H1 (cell line): ENCODE measurements around the gene DMAC2L. TPM values are rescaled to one million over a fixed set of nuclear protein-coding genes. Genes with fewer than 3 reads are reported as not detected.

Source experiments
- CTCF ChIA-PET: fragments of 300-600 bp; sonication (Branson Sonifier 250); formaldehyde crosslinking; loops from one replicate; lab custom pipeline; 2021; ENCODE audit not compliant: partially characterized antibody; lab: Charles Lee
- POLR2A ChIA-PET: fragments of 300-600 bp; sonication (Branson Sonifier 250); formaldehyde crosslinking; loops from one replicate; lab custom pipeline; 2021; ENCODE audit warnings: inconsistent platforms; ENCODE audit not compliant: partially characterized antibody; lab: Charles Lee
- DNase-seq, 2 experiments: peaks; one replicate each; pipeline versions ENCODE4 v3.0.0 to v3.0.0-alpha.2; 2010 to 2022; ENCODE audit warnings: low spot score in 2 of 2, low read depth in 1 of 2, mixed read lengths in 1 of 2
- FAIRE-seq: peaks from 2 replicates; lab custom pipeline; 2011; peaks lifted over from hg19 to GRCh38; lab: Jason Lieb, UNC
- H2AFZ ChIP-seq: 2 replicates; pipeline ENCODE4 v1.8.1; 2012; ENCODE audit warnings: low read length, inconsistent platforms
- H2AK5ac ChIP-seq: 2 replicates; pipeline ENCODE4 v1.6.1; 2013; ENCODE audit warnings: low read depth, low read length
- H2BK120ac ChIP-seq: replicated peaks from 2 replicates; pipeline ENCODE3; 2013; ENCODE audit warnings: low read depth, low read length, inconsistent platforms
- H2BK12ac ChIP-seq: 2 replicates; pipeline ENCODE4 v1.6.1; 2013; ENCODE audit warnings: low read depth, low read length
- H2BK15ac ChIP-seq: 2 replicates; pipeline ENCODE4 v1.6.1; 2013; ENCODE audit warnings: low read length
- H2BK20ac ChIP-seq: 2 replicates; pipeline ENCODE4 v1.6.1; 2013; ENCODE audit warnings: low read length
- H2BK5ac ChIP-seq: 2 replicates; pipeline ENCODE4 v1.6.1; 2013; ENCODE audit warnings: low read depth, low read length
- H3K14ac ChIP-seq: 2 replicates; pipeline ENCODE4 v1.6.1; 2013; ENCODE audit warnings: inconsistent platforms; ENCODE audit not compliant: insufficient read length
- H3K18ac ChIP-seq: 2 replicates; pipeline ENCODE4 v1.6.1; 2013; ENCODE audit warnings: low read length; ENCODE audit errors: extremely low read depth
- H3K23ac ChIP-seq: 2 replicates; pipeline ENCODE4 v1.6.1; 2013; ENCODE audit warnings: inconsistent platforms; ENCODE audit not compliant: insufficient read length
- H3K23me2 ChIP-seq: 2 replicates; pipeline ENCODE4 v1.6.1; 2013; ENCODE audit warnings: low read depth, low read length
- H3K27ac ChIP-seq: 2 replicates; pipeline ENCODE4 v1.6.1; 2011; ENCODE audit warnings: low read depth, low read length, inconsistent platforms
- H3K27me3 ChIP-seq, 4 experiments: replicated peaks in 1 of 4; 1 replicate in 1 of 4; 2 replicates in 3 of 4; pipeline versions ENCODE4 v1.6.1 to v1.8.1; 2011 to 2013; ENCODE audit warnings: low read length in 3 of 4, mild to moderate bottlenecking in 3 of 4, inconsistent platforms in 2 of 4, mixed read lengths in 2 of 4, moderate library complexity in 1 of 4; ENCODE audit not compliant: control insufficient read depth in 3 of 4, insufficient read depth in 3 of 4; ENCODE audit errors: extremely low read depth in 1 of 4
- H3K36me3 ChIP-seq, 4 experiments: 2 replicates each; pipeline versions ENCODE4 v1.6.1 to v1.8.1; 2011 to 2013; ENCODE audit warnings: mild to moderate bottlenecking in 4 of 4, low read length in 3 of 4, moderate library complexity in 2 of 4, control low read depth in 1 of 4, inconsistent platforms in 1 of 4; ENCODE audit not compliant: insufficient read depth in 4 of 4, control insufficient read depth in 2 of 4
- H3K4ac ChIP-seq: replicated peaks from 2 replicates; pipeline ENCODE3; 2013; ENCODE audit warnings: low read length, low read depth, mixed read lengths, inconsistent platforms; ENCODE audit not compliant: insufficient read length
- H3K4me1 ChIP-seq, 4 experiments: replicated peaks in 1 of 4; 1 replicate in 1 of 4; 2 replicates in 3 of 4; pipeline versions ENCODE4 v1.6.1 to v1.8.1; 2011 to 2013; ENCODE audit warnings: low read length in 3 of 4, inconsistent platforms in 2 of 4, mixed read lengths in 1 of 4; ENCODE audit not compliant: insufficient read depth in 4 of 4, control insufficient read depth in 3 of 4
- H3K4me2 ChIP-seq, 2 experiments: 2 replicates each; pipeline versions ENCODE4 v1.6.1 to v1.8.1; 2011 to 2013; ENCODE audit warnings: low read depth in 2 of 2, low read length in 2 of 2, control low read depth in 1 of 2, inconsistent platforms in 1 of 2, mild to moderate bottlenecking in 1 of 2; ENCODE audit not compliant: insufficient read depth in 1 of 2
- H3K4me3 ChIP-seq, 4 experiments: fragments of 200-600, 300-600 bp in 1 of 4; sonication (generic), shearing (Covaris generic), sonication (Bioruptor Twin) in 1 of 4; 2 replicates each; pipeline versions ENCODE4 v1.5.1 to v1.8.1; 2011 to 2016; ENCODE audit warnings: low read length in 4 of 4, low read depth in 3 of 4, control low read depth in 2 of 4, inconsistent platforms in 2 of 4, mild to moderate bottlenecking in 2 of 4, mixed read lengths in 1 of 4, moderate library complexity in 1 of 4; ENCODE audit not compliant: insufficient read depth in 2 of 4; ENCODE audit errors: extremely low read depth in 1 of 4
- H3K56ac ChIP-seq: replicated peaks from 2 replicates; pipeline ENCODE3; 2013; ENCODE audit warnings: low read depth, mild to moderate bottlenecking, mixed read lengths, low read length, inconsistent platforms; ENCODE audit not compliant: insufficient read length
- H3K79me1 ChIP-seq: 2 replicates; pipeline ENCODE4 v1.6.1; 2013; ENCODE audit warnings: low read depth, low read length, control low read depth
- H3K79me2 ChIP-seq, 2 experiments: 2 replicates each; pipeline versions ENCODE4 v1.6.1 to v1.8.1; 2012 to 2013; ENCODE audit warnings: low read length in 2 of 2, mild to moderate bottlenecking in 2 of 2, inconsistent platforms in 1 of 2; ENCODE audit not compliant: insufficient read depth in 2 of 2, control insufficient read depth in 1 of 2
- H3K9ac ChIP-seq, 4 experiments: replicated peaks in 1 of 4; 1 replicate in 1 of 4; 2 replicates in 3 of 4; pipeline versions ENCODE4 v1.6.1 to v1.8.1; 2011 to 2013; ENCODE audit warnings: low read depth in 3 of 4, low read length in 3 of 4, control low read depth in 2 of 4, mild to moderate bottlenecking in 2 of 4, moderate library complexity in 2 of 4, inconsistent platforms in 1 of 4; ENCODE audit errors: extremely low read depth in 1 of 4
- H3K9me3 ChIP-seq, 2 experiments: 2 replicates each; pipeline versions ENCODE4 v1.6.1 to v1.8.1; 2012 to 2013; ENCODE audit warnings: mild to moderate bottlenecking in 2 of 2, moderate library complexity in 2 of 2, control low read depth in 1 of 2, inconsistent platforms in 1 of 2, low read depth in 1 of 2, low read length in 1 of 2, mixed read lengths in 1 of 2; ENCODE audit not compliant: insufficient read depth in 2 of 2
- H4K20me1 ChIP-seq, 2 experiments: replicated peaks in 1 of 2; 2 replicates each; pipeline versions ENCODE3 to v1.8.1; 2011 to 2013; ENCODE audit warnings: inconsistent platforms in 2 of 2, low read length in 2 of 2, mild to moderate bottlenecking in 1 of 2; ENCODE audit not compliant: insufficient read depth in 2 of 2, control insufficient read depth in 1 of 2
- H4K5ac ChIP-seq: 2 replicates; pipeline ENCODE4 v1.6.1; 2013; ENCODE audit warnings: low read length, low read depth, mixed read lengths, inconsistent platforms; ENCODE audit not compliant: insufficient read length
- H4K8ac ChIP-seq: 2 replicates; pipeline ENCODE4 v1.8.0; 2013; ENCODE audit warnings: mild to moderate bottlenecking, moderate library complexity, low read length, inconsistent platforms; ENCODE audit not compliant: insufficient read depth; ENCODE audit errors: extremely low read depth
- H4K91ac ChIP-seq: replicated peaks from 2 replicates; pipeline ENCODE3; 2013; ENCODE audit warnings: low read length, mixed read lengths, inconsistent platforms; ENCODE audit not compliant: insufficient read length
- CEBPB ChIP-seq: IDR thresholded peaks from 2 replicates; pipeline ENCODE4 v1.6.1; 2012; ENCODE audit warnings: low read depth, low read length
- EGR1 ChIP-seq: IDR thresholded peaks from 2 replicates; pipeline ENCODE4 v1.6.1; 2011; ENCODE audit warnings: low read depth, low read length, borderline replicate concordance
- EZH2 ChIP-seq: fragments of 200-600 bp; sonication (generic); IDR thresholded peaks from 2 replicates; pipeline ENCODE4 v1.7.1; 2012; ENCODE audit warnings: low read depth, mild to moderate bottlenecking, moderate library complexity, low read length, inconsistent platforms; ENCODE audit not compliant: severe bottlenecking
- FOSL1 ChIP-seq: IDR thresholded peaks from 2 replicates; pipeline ENCODE4 v1.6.1; 2011; ENCODE audit warnings: mild to moderate bottlenecking, low read depth, low read length, moderate library complexity; ENCODE audit not compliant: insufficient read depth
- GTF2F1 ChIP-seq: IDR thresholded peaks from 2 replicates; pipeline ENCODE4 v1.6.1; 2012; ENCODE audit warnings: low read depth, low read length, improper control_type of control experiment, borderline replicate concordance
- HDAC2 ChIP-seq, 2 experiments: fragments of 300-600 bp in 1 of 2; sonication (generic) in 1 of 2; IDR thresholded peaks; 2 replicates each; pipeline ENCODE4 v1.6.1; 2011 to 2012; ENCODE audit warnings: low read depth in 2 of 2, low read length in 2 of 2, mild to moderate bottlenecking in 2 of 2, moderate library complexity in 2 of 2, borderline replicate concordance in 1 of 2, inconsistent platforms in 1 of 2
- KDM4A ChIP-seq: IDR thresholded peaks from one replicate; pipeline ENCODE4 v1.7.1; 2012; ENCODE audit warnings: low read depth, mild to moderate bottlenecking, moderate library complexity, low read length, inconsistent platforms; ENCODE audit not compliant: severe bottlenecking
- KDM5A ChIP-seq: fragments of 200-600 bp; IDR thresholded peaks from 2 replicates; pipeline ENCODE4 v1.7.1; 2012; ENCODE audit warnings: mild to moderate bottlenecking, low read length, inconsistent platforms, mixed read lengths
- RNF2 ChIP-seq: fragments of 200-900, 300-1000 bp; sonication (generic); IDR thresholded peaks from 2 replicates; pipeline ENCODE4 v1.7.1; 2016; ENCODE audit warnings: borderline replicate concordance, low read depth, mild to moderate bottlenecking, antibody characterized with exemption, low read length; ENCODE audit not compliant: poor library complexity, severe bottlenecking; ENCODE audit errors: missing control alignments
- SAP30 ChIP-seq: fragments of 300-600 bp; sonication (generic); IDR thresholded peaks from 2 replicates; pipeline ENCODE4 v1.7.1; 2012; ENCODE audit warnings: low read length, moderate library complexity, mild to moderate bottlenecking, inconsistent platforms; ENCODE audit not compliant: insufficient read depth, insufficient replicate concordance
- SP4 ChIP-seq: IDR thresholded peaks from 2 replicates; pipeline ENCODE4 v1.6.1; 2012; ENCODE audit warnings: low read length, inconsistent platforms
- TEAD4 ChIP-seq: IDR thresholded peaks from 2 replicates; pipeline ENCODE4 v1.6.1; 2012; ENCODE audit warnings: low read depth, low read length, inconsistent platforms, mixed read lengths
- WGBS, 2 experiments: shearing (Covaris generic) in 1 of 2; methylation state at CpG; one replicate each; pipeline versions ENCODE4 v1.1.6 to v1.1.7; 2013 to 2015; ENCODE audit warnings: low lambda C conversion rate in 2 of 2, mixed read lengths in 2 of 2, inconsistent platforms in 1 of 2, low coverage in 1 of 2, missing lambda C conversion rate in 1 of 2; ENCODE audit not compliant: insufficient replicate concordance in 2 of 2, insufficient coverage in 1 of 2, insufficient read length in 1 of 2; ENCODE audit errors: extremely low coverage in 1 of 2, missing lambda C conversion rate in 1 of 2; 5-methylcytosine and 5-hydroxymethylcytosine counted together
- polyA plus RNA-seq, 7 experiments: library from polyadenylated mRNA; depleted of rRNA in 3 of 7; stranded (reverse) in 5 of 7; unstranded in 2 of 7; fragments of >200 nt in 5 of 7; fragments of 200-250 nt in 2 of 7; gene quantifications; 1 replicate in 5 of 7; 2 replicates in 1 of 7; 4 replicates in 1 of 7; pipeline versions ENCODE4 v1.2.1 to v1.2.3, GENCODE V29; 2011 to 2013; ENCODE audit warnings: missing spikeins in 2 of 7, mixed read lengths in 2 of 7
- total RNA-seq: library from RNA; stranded (reverse); fragmentation: NEBNext Ultra II Directional; extraction: Animal tissue kit (Norgen Biotek cat#: 25700); gene quantifications from 2 replicates; pipeline ENCODE4 v1.2.1, GENCODE V29; 2021

Gene DMAC2L
- total and polyA plus RNA-seq, 2 of the 8 experiments (the other 6 are each of a cell fraction or from before 2014, with no cell fraction given), result 20.3 to 28.9 TPM

DNA sequence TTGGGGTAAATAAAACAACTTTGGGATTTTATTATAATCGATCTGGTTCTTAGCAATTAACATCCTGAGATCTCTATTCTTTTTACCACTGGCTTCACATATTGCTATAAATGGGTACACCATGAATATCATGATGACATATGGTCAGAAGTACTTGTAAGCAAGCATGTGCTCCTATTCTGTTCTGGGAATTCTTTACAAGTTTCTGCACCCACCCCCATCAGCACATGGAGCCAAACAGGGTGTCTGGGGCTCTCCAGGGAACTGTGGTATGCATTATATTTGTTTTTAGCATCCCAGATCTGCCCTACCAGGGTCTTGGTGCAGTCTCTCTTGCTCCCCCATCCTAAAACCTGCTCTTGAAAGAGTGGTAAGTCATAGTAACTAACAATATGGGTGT, 31.3 kb downstream of the DMAC2L start:
- H3K4me1 ChIP-seq, result peaks cover 0 to 3% (median 2%) of the 10 kb centered on the region in 4 experiments; a peak in 4 of 7 replicates
- no peak overlapping the region for H3K27ac ChIP-seq
- no peak overlapping the region for H4K8ac ChIP-seq
- H2BK20ac ChIP-seq, result no peak overlapping the region
- H3K36me3 ChIP-seq, result no peaks in the 10 kb centered on the region
- H3K14ac ChIP-seq, result no peak overlapping the region
- no peak overlapping the region for H3K56ac ChIP-seq
- no peak overlapping the region for H3K18ac ChIP-seq
- no peak overlapping the region for H4K91ac ChIP-seq
- no peaks in the 10 kb centered on the region for H3K23me2 ChIP-seq
- FAIRE-seq (no peak), DNase-seq (no peak)
- H4K20me1 ChIP-seq, result no peaks in the 10 kb centered on the region
- H3K9me3 ChIP-seq, result no peaks in the 10 kb centered on the region
- H2BK12ac ChIP-seq, result no peak overlapping the region
- no peak overlapping the region for H4K5ac ChIP-seq
- H3K9ac ChIP-seq, result no peak overlapping the region
- no peak overlapping the region for H2BK5ac ChIP-seq
- H3K4ac ChIP-seq, result no peak overlapping the region
- no peak overlapping the region for H3K4me2 ChIP-seq
- no peak overlapping the region for H3K4me3 ChIP-seq
- no peak overlapping the region for H2AK5ac ChIP-seq
- H3K23ac ChIP-seq, result no peak overlapping the region
- TF ChIP-seq FOSL1 (no peak), TEAD4 (no peak), HDAC2 (IDR thresholded peaks at IDR 0.05; ENCODE audit: borderline replicate concordance in 1 of 2, low read depth in 2 of 2, low read length in 2 of 2) (no peak), KDM5A (no peak), CEBPB (no peak), EZH2 (no peak), KDM4A (no peak), SP4 (no peak), RNF2 (no peak), SAP30 (no peak), EGR1 (no peak), GTF2F1 (no peak)
- no peaks in the 10 kb centered on the region for H3K79me2 ChIP-seq
- H3K79me1 ChIP-seq, result no peaks in the 10 kb centered on the region
- no peak overlapping the region for H2BK120ac ChIP-seq
- POLR2A ChIA-PET, result no interaction called here
- H2BK15ac ChIP-seq, result no peak overlapping the region
- H3K27me3 ChIP-seq, result no peaks in the 10 kb centered on the region
- 96% methylated on average over 1 of the region's 1 CpG; no CpG with 5 or more reads in 1 of the 2 experiments for WGBS, 2 experiments
- no peak overlapping the region for H2AFZ ChIP-seq
- CTCF ChIA-PET, result interaction anchor here (0.6 to 2.0 kb wide), 3 partner anchors 55 to 188 kb away, joined by 3 to 5 read pairs (median 4); no protein-coding TSS in a partner anchor
